ENCODE measurements around the gene EYS. TPM values are rescaled to one million over a fixed set of nuclear protein-coding genes. Genes with fewer than 3 reads are reported as not detected.

Gene EYS
- total RNA-seq, 1 experiment from 2014 or later, result not detected

GRCh38 chr6:64145658-64146057 lies 1561.4 kb downstream of the EYS start:
- RAD21 ChIA-PET (ENCODE audit: low non-redundant PET in 1 of 2, low total read pairs in 2 of 2, uncharacterized antibody in 2 of 2, unreplicated experiment in 2 of 2), result no interaction called here

More at GRCh38 chr6:64145658-64146057, 1561.4 kb downstream of the EYS start:
- DNase-seq (ENCODE audit: low read depth, low spot score) (no peak), ATAC-seq (no peak)
- no TSS peak for BruUV-seq (replicated peaks)
- intact Hi-C loops (cut with micrococcal nuclease), result no loop called here
- no peaks in the 10 kb centered on the region for H3K27me3 ChIP-seq (ENCODE audit: insufficient read depth, low read length)
- no peak overlapping the region for H3K4me3 ChIP-seq (replicated peaks in 1 of 2; ENCODE audit: low read depth in 1 of 2, low read length in 2 of 2)
- no peak overlapping the region for H3K27ac ChIP-seq (ENCODE audit: low read depth, low read length)
- no peaks in the 10 kb centered on the region for H3K4me1 ChIP-seq (ENCODE audit: control insufficient read depth in 1 of 2, insufficient read depth in 2 of 2, low read length in 2 of 2)
- no peak overlapping the region for H3K9ac ChIP-seq (ENCODE audit: low read length)
- H3K9me2 ChIP-seq (ENCODE audit: insufficient read depth), result no peaks in the 10 kb centered on the region
- CTCF ChIA-PET, result no interaction called here
- TF ChIP-seq EZH2 (IDR thresholded peaks at IDR 0.05) (no peak), ATF3 (IDR thresholded peaks at IDR 0.05) (no peak), FOSL1 (IDR thresholded peaks at IDR 0.05; ENCODE audit: low read depth) (no peak), ZFX (IDR thresholded peaks at IDR 0.05) (no peak), ZNF274 (IDR thresholded peaks at IDR 0.05; ENCODE audit: low read depth, low read length) (no peak), SRF (IDR thresholded peaks at IDR 0.05; ENCODE audit: low read depth) (no peak), MAX (IDR thresholded peaks at IDR 0.05) (no peak), EZH2phosphoT487 (IDR thresholded peaks at IDR 0.05; ENCODE audit: borderline replicate concordance) (no peak), REST (IDR thresholded peaks at IDR 0.05; ENCODE audit: low read depth) (no peak), RAD21 (IDR thresholded peaks at IDR 0.05; ENCODE audit: low read depth) (no peak), ZBTB33 (IDR thresholded peaks at IDR 0.05; ENCODE audit: extremely low read depth, insufficient replicate concordance, low read length) (no peak), SIN3A (IDR thresholded peaks at IDR 0.05; ENCODE audit: low read depth) (no peak), TCF7L2 (IDR thresholded peaks at IDR 0.05; ENCODE audit: borderline replicate concordance, extremely low read depth, insufficient read depth, insufficient read length) (no peak), SP1 (IDR thresholded peaks at IDR 0.05; ENCODE audit: low read depth) (no peak)
- POLR2A ChIA-PET, result no interaction called here
- no peak overlapping the region for H2AFZ ChIP-seq (ENCODE audit: low read depth, low read length, poor library complexity, severe bottlenecking)
- H4K20me1 ChIP-seq (ENCODE audit: insufficient read depth), result no peaks in the 10 kb centered on the region
- H3K4me2 ChIP-seq (ENCODE audit: low read length), result no peak overlapping the region
- no peaks in the 10 kb centered on the region; a peak in 1 of 4 replicates for H3K9me3 ChIP-seq (ENCODE audit: control insufficient read depth in 1 of 2, insufficient read depth in 1 of 2, low read depth in 1 of 2, low read length in 2 of 2)
- no peaks in the 10 kb centered on the region for H3K36me3 ChIP-seq (ENCODE audit: control insufficient read depth in 1 of 2, insufficient read depth in 2 of 2, low read length in 2 of 2)
- no peaks in the 10 kb centered on the region for H3K79me2 ChIP-seq (ENCODE audit: insufficient read depth, low read length)
